ENCODE data around the gene GRHL3.

Gene GRHL3

DNA sequence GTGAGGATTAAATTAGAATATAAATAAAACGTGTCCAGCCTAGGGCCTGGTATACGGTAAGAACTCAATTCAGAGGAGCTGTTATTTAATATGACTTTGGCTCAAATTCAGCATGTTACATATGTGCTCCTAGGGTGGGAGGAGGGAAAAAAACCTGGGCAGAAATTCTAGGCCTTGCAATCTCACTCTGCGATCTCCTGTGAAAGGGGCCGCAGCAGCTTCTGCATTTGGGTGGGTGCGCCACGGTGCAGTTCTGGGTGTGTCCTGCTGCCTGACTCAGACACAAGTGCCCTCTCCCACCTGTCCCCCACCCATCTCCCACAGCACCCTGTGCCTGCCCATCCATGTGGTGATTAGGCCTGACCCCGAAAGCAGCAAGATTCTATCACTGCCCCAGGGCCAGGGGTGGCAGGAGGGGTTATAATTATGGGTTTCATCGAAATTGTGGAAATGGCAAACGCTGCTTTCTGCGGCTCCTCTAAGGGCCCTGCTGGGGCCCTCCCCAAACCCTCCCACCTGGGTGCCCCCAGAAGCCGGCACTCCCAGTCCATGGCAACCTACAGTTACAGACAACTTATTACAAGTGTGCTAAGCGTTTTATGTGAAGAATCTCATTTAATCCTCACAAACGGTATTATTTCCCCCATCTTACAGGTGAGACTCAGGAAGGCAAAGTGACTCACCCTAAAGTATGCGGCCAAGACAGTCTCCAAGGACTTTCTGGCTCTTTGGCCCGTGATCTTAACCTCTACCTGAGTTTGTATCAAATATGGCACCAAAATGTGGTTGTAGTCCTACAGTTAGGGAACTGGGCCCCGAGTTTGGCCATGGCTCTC, 25.5 kb upstream of the GRHL3 start:
- TF ChIP-seq CTCF (IDR thresholded peaks at IDR 0.05) (no peak), ZFX (IDR thresholded peaks at IDR 0.05; ENCODE audit: borderline replicate concordance) (no peak)
- no peak overlapping the region for H3K27ac ChIP-seq

- TF ChIP-seq ZFX (IDR thresholded peaks at IDR 0.05; ENCODE audit: borderline replicate concordance) (no peak), CTCF (IDR thresholded peaks at IDR 0.05) (no peak)
- no peak overlapping the region for H3K27ac ChIP-seq
These were observed 24.9 kb upstream of the GRHL3 start for GRCh38 chr1:24294228-24294672.

- TF ChIP-seq ZFX (IDR thresholded peaks at IDR 0.05; ENCODE audit: borderline replicate concordance), result no peak
- TF ChIP-seq CTCF (IDR thresholded peaks at IDR 0.05), result 0 out of 2 replicates have a peak, but pooled peaks have one; percentile 8
- H3K27ac ChIP-seq, result no peak overlapping the region
These were observed 24.3 kb upstream of the GRHL3 start for GRCh38 chr1:24294716-24295371.

- TF ChIP-seq ZFX (IDR thresholded peaks at IDR 0.05; ENCODE audit: borderline replicate concordance) (no peak), CTCF (IDR thresholded peaks at IDR 0.05) (no peak)
- no peak overlapping the region for H3K27ac ChIP-seq
These were observed 23.6 kb upstream of the GRHL3 start for GRCh38 chr1:24295535-24295934.

GRCh38 chr1:24297187-24297851, 21.8 kb upstream of the GRHL3 start:
- no peak overlapping the region for H3K27ac ChIP-seq
- TF ChIP-seq ZFX (IDR thresholded peaks at IDR 0.05; ENCODE audit: borderline replicate concordance), result no peak
- no peak for TF ChIP-seq CTCF (IDR thresholded peaks at IDR 0.05)

GRCh38 chr1:24297852-24298232, 21.3 kb upstream of the GRHL3 start:
- H3K27ac ChIP-seq, result no peak overlapping the region
- no peak for TF ChIP-seq ZFX (IDR thresholded peaks at IDR 0.05; ENCODE audit: borderline replicate concordance)
- no peak for TF ChIP-seq CTCF (IDR thresholded peaks at IDR 0.05)

Data from 22Rv1 (cell line).